Measurements from ENCODE around the gene C1S. TPM values are rescaled to one million over a fixed set of nuclear protein-coding genes. Genes with fewer than 3 reads are reported as not detected.

Gene C1S
- total and polyA plus RNA-seq, 2 experiments from 2014 or later = 120 to 143 TPM

DNA sequence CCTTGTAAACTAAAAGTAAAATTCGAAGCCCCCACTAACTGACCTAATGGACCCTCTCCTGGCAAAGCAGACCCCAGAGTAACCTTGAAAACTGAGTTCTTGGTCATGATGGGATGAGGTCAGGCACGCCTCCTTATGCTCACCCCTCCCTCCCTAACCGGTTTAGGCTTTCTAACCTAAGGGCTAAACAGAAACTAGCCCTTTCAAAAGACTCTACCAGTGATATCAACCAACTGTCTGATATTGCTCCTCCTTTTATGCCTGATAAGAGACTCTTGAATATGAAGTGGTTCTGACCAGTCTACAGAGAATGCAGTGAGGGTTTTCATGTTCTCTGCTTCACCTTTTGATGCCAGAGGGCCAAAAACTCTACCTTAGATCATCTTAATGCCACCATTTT, 37.4 kb upstream of the C1S start:
- Histone ChIP-seq H3K9me3 (ENCODE audit: low read depth) (no peaks in the 10 kb centered on the region), H3K79me2 (no peaks in the 10 kb centered on the region), H3K4me3 (no peak overlapping the region), H3K4me1 (ENCODE audit: insufficient read depth) (peaks cover 5% of the 10 kb centered on the region), H4K20me1 (ENCODE audit: insufficient read depth, poor library complexity, severe bottlenecking) (no peaks in the 10 kb centered on the region), H3K4me2 (no peak overlapping the region), H3K27ac (no peak overlapping the region), H3K27me3 (no peaks in the 10 kb centered on the region), H2AFZ (no peak overlapping the region), H3K36me3 (replicated peaks; ENCODE audit: insufficient read depth, low read depth) (no peaks in the 10 kb centered on the region), H3K9me2 (replicated peaks; ENCODE audit: insufficient read depth) (no peaks in the 10 kb centered on the region)
- TF ChIP-seq, protein P1, sequence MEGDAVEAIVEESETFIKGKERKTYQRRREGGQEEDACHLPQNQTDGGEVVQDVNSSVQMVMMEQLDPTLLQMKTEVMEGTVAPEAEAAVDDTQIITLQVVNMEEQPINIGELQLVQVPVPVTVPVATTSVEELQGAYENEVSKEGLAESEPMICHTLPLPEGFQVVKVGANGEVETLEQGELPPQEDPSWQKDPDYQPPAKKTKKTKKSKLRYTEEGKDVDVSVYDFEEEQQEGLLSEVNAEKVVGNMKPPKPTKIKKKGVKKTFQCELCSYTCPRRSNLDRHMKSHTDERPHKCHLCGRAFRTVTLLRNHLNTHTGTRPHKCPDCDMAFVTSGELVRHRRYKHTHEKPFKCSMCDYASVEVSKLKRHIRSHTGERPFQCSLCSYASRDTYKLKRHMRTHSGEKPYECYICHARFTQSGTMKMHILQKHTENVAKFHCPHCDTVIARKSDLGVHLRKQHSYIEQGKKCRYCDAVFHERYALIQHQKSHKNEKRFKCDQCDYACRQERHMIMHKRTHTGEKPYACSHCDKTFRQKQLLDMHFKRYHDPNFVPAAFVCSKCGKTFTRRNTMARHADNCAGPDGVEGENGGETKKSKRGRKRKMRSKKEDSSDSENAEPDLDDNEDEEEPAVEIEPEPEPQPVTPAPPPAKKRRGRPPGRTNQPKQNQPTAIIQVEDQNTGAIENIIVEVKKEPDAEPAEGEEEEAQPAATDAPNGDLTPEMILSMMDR (IDR thresholded peaks at IDR 0.05; ENCODE audit: poor library complexity) = no peak
- TF ChIP-seq EZH2 (IDR thresholded peaks at IDR 0.05; ENCODE audit: borderline replicate concordance) = no peak
- TF ChIP-seq EZH2phosphoT487 (IDR thresholded peaks at IDR 0.05; ENCODE audit: low read depth, severe bottlenecking, unreplicated experiment) = no peak
- no peak for DNase-seq (ENCODE audit: low spot score)
- 79% methylated on average over 3 of the region's 3 CpGs for WGBS (ENCODE audit: low lambda C conversion rate, missing lambda C conversion rate)

DNA sequence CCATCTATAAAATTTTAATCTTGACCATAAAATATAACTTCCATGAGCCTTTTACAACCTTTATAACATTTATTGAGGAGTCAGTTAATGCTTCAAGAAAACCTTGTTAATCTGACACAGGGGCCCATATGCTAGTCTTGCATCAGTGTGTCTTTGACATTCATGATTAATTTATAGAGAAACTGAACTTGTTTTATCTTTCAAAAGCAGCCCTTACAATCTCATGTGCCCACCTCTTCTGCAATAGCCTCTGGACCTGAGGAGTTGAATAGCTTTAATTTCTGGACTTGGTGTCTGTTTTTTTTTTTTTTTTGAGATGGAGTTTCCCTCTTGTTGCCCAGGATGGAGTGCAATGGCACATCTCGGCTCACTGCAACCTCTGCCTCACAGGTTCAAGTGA, 33.7 kb upstream of the C1S start:
- TF ChIP-seq, protein P1 (IDR thresholded peaks at IDR 0.05; ENCODE audit: poor library complexity) = no peak
- TF ChIP-seq EZH2 (IDR thresholded peaks at IDR 0.05; ENCODE audit: borderline replicate concordance) (no peak), EZH2phosphoT487 (IDR thresholded peaks at IDR 0.05; ENCODE audit: low read depth, severe bottlenecking, unreplicated experiment) (no peak)
- no peaks in the 10 kb centered on the region for H3K4me1 ChIP-seq (ENCODE audit: insufficient read depth)
- H3K9me3 ChIP-seq (ENCODE audit: low read depth) = no peaks in the 10 kb centered on the region
- H4K20me1 ChIP-seq (ENCODE audit: insufficient read depth, poor library complexity, severe bottlenecking) = no peaks in the 10 kb centered on the region
- H3K4me3 ChIP-seq = no peak overlapping the region
- no peak overlapping the region for H2AFZ ChIP-seq
- no peaks in the 10 kb centered on the region for H3K9me2 ChIP-seq (replicated peaks; ENCODE audit: insufficient read depth)
- 92% methylated on average over 1 of the region's 1 CpG for WGBS (ENCODE audit: low lambda C conversion rate, missing lambda C conversion rate)
- no peaks in the 10 kb centered on the region for H3K36me3 ChIP-seq (replicated peaks; ENCODE audit: insufficient read depth, low read depth)
- no peak overlapping the region for H3K27ac ChIP-seq
- no peak for DNase-seq (ENCODE audit: low spot score)
- no peaks in the 10 kb centered on the region for H3K27me3 ChIP-seq
- no peaks in the 10 kb centered on the region for H3K79me2 ChIP-seq
- no peak overlapping the region for H3K4me2 ChIP-seq

DNA sequence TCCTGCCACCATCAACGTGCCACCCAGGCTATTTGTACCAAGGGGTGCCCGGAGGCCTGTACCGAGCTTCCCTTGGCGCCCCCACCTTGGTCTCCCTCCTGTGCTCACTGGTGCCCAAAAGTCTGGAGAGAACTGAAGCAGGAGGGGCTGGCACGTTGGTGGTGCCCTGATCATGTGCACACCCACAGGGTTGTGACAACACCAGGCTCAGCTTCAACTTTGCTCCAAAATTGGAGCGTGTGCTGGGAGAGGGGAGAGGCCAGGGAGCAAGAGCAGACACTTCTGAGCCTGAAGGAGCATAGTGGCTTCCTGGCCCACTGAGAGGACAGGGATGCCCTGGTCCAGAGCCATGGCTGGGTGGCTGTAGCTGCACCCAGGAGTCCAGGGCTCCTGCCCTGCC, 29.2 kb upstream of the C1S start:
- H3K27me3 ChIP-seq = no peaks in the 10 kb centered on the region
- no peak overlapping the region for H3K4me2 ChIP-seq
- no peak overlapping the region for H3K4me3 ChIP-seq
- no peaks in the 10 kb centered on the region for H3K9me2 ChIP-seq (replicated peaks; ENCODE audit: insufficient read depth)
- H4K20me1 ChIP-seq (ENCODE audit: insufficient read depth, poor library complexity, severe bottlenecking) = no peaks in the 10 kb centered on the region
- H3K4me1 ChIP-seq (ENCODE audit: insufficient read depth) = no peaks in the 10 kb centered on the region
- no peak for DNase-seq (ENCODE audit: low spot score)
- no peak overlapping the region for H2AFZ ChIP-seq
- H3K9me3 ChIP-seq (ENCODE audit: low read depth) = no peaks in the 10 kb centered on the region
- H3K79me2 ChIP-seq = no peaks in the 10 kb centered on the region
- H3K36me3 ChIP-seq (replicated peaks; ENCODE audit: insufficient read depth, low read depth) = no peaks in the 10 kb centered on the region
- WGBS (ENCODE audit: low lambda C conversion rate, missing lambda C conversion rate) = 85% methylated on average over 6 of the region's 6 CpGs
- H3K27ac ChIP-seq = no peak overlapping the region
- no peak for TF ChIP-seq EZH2 (IDR thresholded peaks at IDR 0.05; ENCODE audit: borderline replicate concordance)
- TF ChIP-seq EZH2phosphoT487 (IDR thresholded peaks at IDR 0.05; ENCODE audit: low read depth, severe bottlenecking, unreplicated experiment) = no peak
- TF ChIP-seq, protein P1 (IDR thresholded peaks at IDR 0.05; ENCODE audit: poor library complexity) = no peak

DNA sequence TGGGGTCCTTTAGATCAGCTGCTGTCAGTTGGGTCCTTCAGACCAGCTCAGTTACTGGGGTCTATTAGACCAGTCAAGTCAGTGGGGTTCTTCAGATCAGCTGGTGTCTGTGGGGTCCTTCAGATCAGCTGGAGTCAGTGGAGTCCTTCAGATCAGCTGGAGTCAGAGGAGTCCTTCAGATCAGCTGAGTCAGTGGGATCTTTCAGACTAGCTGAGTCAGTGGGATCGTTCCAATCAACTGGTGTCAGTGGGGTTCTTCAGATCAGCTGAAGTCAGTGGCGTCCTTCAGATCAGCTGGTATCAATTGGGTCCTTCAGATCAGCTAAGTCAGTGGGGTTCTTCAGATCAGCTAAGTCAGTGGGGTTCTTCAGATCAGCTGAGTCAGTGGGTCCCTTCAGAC, 27.5 kb upstream of the C1S start:
- no peak for TF ChIP-seq EZH2 (IDR thresholded peaks at IDR 0.05; ENCODE audit: borderline replicate concordance)
- TF ChIP-seq EZH2phosphoT487 (IDR thresholded peaks at IDR 0.05; ENCODE audit: low read depth, severe bottlenecking, unreplicated experiment) = no peak
- TF ChIP-seq, protein P1 (IDR thresholded peaks at IDR 0.05; ENCODE audit: poor library complexity) = no peak
- Histone ChIP-seq H2AFZ (no peak overlapping the region), H3K79me2 (no peaks in the 10 kb centered on the region), H3K27ac (no peak overlapping the region), H3K4me3 (no peak overlapping the region), H3K9me3 (ENCODE audit: low read depth) (no peaks in the 10 kb centered on the region), H3K27me3 (no peaks in the 10 kb centered on the region), H4K20me1 (ENCODE audit: insufficient read depth, poor library complexity, severe bottlenecking) (no peaks in the 10 kb centered on the region), H3K4me1 (ENCODE audit: insufficient read depth) (no peaks in the 10 kb centered on the region), H3K36me3 (replicated peaks; ENCODE audit: insufficient read depth, low read depth) (no peaks in the 10 kb centered on the region), H3K9me2 (replicated peaks; ENCODE audit: insufficient read depth) (no peaks in the 10 kb centered on the region), H3K4me2 (no peak overlapping the region)
- 88% methylated on average over 2 of the region's 2 CpGs for WGBS (ENCODE audit: low lambda C conversion rate, missing lambda C conversion rate)
- no peak for DNase-seq (ENCODE audit: low spot score)
